Activated CD4-positive, CD25-positive, alpha-beta regulatory T cell (primary cell): Measurements from ENCODE around the gene GDPD3.
"Not testable (repeated sequence)": the region's sequence is repeated elsewhere in the genome, so short reads cannot be mapped to it uniquely, and the experiment has no call there.

Experiments used
- DNase-seq, 4 experiments: peaks; one replicate each; lab custom pipeline; 2025; lab: John Stamatoyannopoulos, UW

Gene GDPD3, protein sequence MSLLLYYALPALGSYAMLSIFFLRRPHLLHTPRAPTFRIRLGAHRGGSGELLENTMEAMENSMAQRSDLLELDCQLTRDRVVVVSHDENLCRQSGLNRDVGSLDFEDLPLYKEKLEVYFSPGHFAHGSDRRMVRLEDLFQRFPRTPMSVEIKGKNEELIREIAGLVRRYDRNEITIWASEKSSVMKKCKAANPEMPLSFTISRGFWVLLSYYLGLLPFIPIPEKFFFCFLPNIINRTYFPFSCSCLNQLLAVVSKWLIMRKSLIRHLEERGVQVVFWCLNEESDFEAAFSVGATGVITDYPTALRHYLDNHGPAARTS

DNA sequence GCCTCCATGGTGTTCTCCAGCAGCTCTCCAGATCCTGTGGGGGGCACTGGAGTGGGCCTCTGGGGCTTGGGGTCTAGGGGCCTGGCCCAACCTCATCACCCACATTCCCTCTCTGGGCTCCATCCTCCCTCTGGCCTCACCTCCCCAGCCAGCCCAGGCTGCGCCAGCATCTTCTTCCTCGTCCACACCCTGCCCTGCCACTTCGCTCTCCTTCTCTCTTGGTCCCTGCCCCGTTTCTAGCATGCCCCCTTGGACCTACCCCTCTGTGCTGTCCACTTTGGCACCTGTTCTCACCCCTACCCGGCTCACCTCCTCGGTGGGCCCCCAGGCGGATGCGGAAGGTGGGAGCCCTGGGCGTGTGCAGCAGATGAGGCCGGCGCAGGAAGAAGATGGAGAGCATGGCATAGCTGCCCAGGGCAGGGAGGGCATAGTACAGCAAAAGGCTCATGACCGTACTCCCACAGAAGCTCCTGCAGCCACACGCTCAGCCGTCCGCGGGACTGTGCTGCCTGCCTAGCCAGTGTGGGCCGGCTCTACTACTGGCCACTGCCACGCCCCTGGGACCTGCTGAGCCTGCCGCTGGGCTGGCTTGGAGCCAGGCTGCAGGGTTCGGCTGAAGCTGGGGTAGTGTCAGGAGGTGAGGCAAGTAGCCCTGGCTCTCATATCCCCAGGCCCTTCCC, at the start of gene GDPD3:
TSS of gene GDPD3 (minus strand) at position 507 of the 680 bp plus-strand sequence. CDS start at position 448, 59 bp downstream.
- no peak for DNase-seq

DNA sequence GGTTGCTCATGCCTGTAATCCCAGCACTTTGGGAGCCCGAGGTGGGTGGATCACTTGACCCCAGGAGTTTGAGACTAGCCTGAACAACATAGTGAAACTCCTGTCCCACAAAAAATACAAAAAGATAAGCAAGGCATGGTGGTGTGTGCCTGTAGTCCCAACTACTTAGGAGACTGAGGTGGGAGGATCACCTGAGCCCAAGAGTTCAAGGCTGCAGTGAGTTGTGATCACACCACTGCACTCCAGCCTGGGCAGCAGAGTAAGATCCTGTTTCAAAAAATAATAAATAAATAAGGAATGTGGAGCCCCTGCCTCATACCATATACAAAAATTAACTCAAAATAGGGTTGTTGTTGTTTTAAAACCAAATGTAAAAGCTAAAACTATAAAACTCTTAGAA, 43.9 kb upstream of the GDPD3 start:
- DNase-seq: no peak

DNA sequence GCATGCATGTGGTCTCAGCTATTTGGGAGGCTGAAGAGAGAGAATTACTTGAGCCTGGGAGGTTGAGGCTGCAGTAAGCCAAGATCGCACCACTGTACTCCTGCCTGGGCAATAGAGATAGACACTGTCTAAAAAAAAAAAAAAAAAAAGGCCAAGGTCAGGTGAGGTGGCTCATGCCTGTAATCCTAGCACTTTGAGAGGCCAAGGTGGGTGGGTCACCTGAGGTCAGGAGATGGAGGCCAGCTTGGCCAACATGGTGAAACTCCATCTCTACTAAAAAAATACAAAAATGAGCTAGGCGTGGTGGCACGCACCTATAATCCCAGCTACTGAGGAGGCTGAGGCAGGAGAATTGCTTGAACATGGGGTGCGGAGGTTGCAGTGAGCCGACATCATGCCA, 41.9 kb upstream of the GDPD3 start:
- no peak for DNase-seq

DNA sequence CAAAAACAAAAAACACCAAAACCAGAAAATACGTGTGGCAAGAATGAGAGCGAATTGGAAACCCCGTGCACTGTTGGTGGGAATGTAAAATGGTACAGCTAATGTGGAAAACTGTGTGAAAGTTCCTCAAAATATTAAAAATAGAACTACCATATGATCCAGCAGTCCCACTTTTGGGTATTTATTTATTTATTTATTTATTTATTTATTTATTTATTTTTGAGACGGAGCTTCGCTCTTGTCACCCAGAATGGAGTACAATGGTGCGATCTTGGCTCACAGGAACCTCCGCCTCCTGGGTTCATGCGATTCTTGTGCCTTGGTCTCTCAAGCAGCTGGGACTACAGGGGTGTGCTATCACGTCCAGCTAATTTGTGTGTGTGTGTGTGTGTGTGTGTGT, 39.2 kb upstream of the GDPD3 start:
- no peak for DNase-seq

DNA sequence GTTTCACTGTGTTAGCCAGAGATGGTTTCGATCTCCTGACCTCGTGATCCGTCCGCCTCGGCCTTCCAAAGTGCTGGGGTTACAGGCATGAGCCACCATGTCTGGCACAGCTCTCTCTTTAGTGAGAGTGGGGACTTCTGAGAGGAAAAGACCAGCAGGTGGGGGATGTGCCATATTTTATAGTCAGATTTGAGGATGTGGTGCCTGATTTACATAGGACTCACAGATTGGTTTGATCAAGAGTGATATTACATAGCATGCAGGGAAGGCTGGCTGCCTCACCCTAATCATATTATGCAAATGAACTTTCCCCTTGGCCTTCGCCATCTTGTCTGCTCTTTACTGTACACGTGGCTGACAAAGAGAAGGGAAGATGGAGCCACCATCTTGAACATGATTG, 37.8 kb upstream of the GDPD3 start:
- DNase-seq: no peak

DNA sequence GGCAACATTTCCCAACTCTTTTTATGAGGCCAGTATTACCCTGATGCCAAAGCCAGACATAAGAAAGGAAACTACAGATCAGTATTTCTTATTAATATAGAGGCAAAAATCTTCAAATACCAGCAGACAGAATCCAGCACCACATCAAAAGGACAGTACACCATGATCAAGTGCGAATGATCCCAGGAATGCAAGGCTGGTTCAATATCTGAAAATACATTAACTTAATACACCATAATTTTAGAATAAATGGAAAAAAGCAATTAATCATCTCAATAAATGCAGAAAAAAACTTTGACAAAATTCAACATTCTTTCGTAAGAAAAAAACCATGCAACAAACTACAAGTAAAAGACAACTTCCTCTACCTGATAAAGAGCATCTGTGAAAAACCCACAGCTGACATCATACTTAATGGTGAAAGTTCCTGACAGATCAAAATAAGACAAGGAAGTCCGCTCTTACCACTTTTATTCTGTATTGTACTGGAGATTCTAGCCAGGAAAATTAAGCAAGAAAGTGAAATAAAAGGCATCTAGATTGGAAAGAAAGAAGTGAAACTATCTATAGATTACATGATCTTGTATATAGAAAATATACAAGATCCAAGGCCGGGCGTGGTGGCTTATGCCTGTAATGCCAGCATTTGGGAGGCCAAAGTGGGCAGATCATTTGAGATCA, 36.1 kb upstream of the GDPD3 start:
- no peak for DNase-seq

DNA sequence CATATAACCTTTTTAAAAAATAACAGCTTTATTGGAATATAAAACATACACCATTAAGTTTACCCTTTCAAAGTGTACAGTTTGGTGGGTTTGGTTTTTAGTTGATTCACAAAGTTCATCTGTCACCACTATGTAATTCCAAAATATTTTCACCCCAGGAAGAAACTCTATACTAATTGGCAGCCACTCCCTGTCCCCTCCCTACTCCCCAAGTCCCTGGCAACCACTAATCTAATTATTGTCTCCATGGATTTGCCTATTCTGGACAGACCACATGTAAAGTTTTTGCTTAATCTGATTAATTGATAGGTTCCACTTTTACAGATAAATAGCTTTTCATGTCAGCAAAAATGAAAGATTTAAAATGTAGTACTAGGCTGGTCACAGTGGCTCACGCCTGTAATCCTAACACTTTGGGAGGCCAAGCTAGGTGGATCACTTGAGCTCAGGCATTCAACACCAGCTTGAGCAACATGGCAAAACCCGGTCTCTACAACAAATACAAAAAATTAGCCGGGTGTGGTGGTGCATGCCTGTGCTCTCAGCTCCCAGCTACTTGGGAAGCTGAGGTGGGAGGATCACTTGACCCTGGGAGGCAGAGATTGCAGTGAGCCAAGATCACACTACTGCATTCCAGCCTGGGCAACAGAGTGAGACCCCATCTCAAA, 34.6 kb upstream of the GDPD3 start:
- no peak for DNase-seq

DNA sequence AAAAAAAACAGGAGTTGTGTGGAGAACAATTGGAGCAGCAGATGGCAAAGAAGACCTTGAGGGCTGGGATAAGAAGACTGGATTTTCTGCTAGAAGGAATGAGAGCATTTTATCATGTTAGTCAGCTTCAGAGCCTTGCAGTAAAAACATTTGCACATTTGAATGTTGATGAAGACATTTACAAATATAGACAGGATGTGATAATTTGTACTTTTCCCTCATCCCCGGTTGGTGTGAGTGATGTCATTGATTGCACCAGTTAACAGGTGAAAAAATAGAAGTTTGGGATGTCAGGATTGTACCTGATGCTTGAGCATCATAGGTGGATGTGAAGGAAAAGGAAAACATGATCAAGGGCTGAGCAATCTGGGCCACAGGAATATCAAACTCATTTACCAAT, 32.3 kb upstream of the GDPD3 start:
- DNase-seq: no peak

DNA sequence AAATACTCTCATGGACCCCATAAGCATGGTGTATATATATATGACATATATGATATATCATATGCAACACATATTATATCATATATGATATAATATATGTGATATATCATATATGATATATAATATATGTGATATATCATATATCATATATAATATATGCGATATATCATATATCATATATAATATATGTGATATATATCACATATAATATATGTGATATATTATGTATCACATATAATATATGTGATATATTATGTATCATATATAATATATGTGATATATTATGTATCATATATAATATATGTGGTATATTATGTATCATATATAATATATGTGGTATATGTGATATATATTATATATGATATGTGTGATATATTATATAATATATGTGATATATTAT, 31.6 kb upstream of the GDPD3 start:
- DNase-seq: no peak

DNA sequence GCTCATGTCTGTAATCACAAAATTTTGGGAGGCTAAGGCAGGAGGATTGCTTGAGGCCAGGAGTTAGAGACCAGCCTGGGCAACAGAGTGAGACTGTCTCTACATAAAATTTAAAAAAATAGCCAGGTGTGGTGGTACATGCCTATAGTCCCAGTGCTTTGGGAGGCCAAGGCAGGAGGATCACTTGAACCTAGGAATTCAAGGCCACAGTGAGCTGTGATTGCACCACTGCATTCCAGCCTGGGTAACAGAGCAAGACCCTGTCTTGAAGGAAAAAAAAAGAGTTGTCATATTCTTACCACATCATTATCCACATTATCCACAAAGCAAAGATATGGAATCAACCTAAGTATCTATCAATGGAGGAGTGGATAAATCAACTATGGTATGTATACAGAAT, 30.7 kb upstream of the GDPD3 start:
- no peak for DNase-seq

DNA sequence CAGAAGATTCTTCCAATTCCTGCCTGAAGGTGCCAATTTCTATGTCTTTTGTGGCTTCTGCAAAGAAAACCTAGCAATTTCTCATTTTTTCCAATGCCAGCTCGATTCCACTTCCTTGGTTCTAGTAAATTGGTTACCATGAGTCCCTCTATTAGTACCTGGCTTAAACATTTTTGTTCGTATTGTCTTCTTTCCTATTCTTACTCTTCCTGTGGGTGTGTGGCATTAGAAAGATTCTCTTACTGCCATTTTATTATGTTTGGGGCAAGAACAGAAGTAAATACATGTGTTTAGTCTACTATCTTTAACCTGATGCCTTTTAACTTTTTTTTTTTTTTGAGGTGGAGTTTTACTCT, 30.0 kb upstream of the GDPD3 start:
- DNase-seq: no peak

DNA sequence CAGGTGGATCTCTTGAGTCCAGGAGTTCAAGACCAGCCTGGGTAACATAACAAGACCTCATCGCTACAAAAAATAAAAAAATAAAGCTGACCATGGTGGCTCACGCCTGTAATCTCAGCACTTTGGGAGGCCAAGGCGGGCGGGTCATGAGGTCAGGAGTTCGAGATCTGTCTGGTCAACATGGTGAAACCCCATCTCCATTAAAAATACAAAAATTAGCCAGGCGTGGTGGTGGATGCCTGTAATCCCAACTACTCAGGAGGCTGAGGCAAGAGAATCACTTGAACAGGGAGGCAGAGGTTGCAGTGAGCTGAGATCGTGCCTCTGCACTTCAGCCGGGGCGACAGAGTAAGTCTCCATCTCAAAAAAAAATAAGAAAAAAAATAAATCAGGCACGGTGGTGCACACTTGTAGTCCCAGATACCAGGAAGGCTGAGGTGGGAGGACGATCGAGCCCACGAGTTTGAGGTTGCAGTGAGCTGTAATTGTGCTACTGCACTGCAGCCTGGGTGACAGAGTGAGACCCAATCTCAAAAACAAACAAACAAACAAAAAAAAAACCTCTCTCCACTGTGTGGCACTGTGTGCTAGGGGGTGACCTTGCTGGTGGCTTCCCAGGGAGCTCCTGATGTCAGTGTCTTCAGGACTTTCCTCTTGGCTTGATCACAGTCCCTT, 29.5 kb upstream of the GDPD3 start:
- DNase-seq: no peak

DNA sequence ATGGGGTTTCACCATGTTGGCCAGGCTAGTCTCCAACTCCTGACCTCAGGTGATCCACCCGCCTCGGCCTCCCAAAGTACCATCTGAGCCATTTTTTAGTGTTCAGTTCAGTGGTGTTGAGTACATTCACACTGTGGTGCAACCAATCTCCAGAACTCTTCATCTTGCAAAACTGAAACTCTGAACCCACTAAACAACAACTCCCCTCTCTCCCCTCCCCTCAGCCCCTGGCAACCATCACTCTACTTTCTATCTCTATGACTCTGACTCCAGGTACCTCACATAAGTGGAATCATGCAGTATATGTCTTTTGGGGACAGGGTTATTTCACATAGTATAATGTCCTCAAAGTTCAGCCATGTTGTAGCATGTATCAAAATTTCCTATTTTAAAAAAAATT, 28.4 kb upstream of the GDPD3 start:
- no peak for DNase-seq

DNA sequence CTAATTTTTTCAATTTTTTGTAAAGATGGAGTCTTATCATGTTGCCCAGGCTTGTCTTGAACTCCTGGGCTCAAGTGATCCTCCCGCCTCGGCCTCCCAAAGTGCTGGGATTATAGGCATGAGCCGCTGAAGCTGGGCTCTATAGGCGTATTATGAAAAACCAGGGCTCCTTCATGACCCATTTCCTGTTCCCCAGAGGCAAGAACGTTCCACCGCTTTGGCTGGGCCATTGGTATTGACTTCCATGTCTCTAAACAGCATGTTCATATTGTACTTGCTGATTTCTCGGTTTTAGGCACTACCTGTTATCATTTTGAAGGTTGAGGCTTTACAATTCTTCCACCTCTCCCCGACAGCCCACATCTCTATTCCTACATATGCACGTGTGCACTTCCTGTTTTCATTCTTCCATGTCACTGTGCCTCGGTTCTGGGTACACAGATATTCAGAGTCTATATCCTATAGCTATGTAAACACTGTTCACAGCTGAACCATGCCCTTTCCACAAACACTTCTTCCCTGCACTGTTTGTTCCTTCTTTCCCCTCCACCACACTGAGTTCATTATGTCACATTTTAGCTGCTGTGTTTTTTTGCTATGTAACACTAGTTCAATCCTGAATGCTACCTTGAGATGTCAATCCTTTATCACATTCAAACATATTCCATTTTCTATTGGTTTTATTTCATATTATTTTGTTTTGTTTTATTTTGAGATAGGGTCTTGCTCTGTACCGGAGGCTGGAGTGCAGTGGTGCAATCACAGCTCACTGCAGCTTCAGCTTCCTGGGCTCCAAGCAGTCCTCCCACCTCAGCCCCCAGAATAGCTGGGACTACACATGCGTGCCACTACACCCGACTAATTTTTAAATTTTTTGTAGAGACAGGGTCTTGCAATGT, 26.5 kb upstream of the GDPD3 start:
- DNase-seq: no peak

DNA sequence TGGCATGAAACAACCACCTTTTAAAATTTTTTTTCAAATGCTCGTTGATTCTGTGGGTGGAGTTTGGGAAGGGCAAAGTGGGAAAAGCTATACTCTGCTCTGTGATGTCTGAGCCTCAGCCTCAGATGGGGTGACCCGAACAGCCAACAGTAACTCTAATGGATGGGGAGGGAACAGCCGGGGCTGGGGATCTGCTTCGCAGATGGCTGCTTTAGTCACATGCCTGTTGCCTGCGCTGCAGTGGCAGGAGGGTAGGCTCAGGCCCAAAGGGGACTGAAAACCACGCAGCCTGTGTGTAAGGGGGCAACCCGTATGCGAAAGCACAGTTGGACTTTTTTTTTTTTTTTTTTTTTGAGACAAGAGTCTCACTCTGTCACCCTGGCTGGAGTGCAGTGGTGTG, 24.6 kb upstream of the GDPD3 start:
- no peak for DNase-seq

DNA sequence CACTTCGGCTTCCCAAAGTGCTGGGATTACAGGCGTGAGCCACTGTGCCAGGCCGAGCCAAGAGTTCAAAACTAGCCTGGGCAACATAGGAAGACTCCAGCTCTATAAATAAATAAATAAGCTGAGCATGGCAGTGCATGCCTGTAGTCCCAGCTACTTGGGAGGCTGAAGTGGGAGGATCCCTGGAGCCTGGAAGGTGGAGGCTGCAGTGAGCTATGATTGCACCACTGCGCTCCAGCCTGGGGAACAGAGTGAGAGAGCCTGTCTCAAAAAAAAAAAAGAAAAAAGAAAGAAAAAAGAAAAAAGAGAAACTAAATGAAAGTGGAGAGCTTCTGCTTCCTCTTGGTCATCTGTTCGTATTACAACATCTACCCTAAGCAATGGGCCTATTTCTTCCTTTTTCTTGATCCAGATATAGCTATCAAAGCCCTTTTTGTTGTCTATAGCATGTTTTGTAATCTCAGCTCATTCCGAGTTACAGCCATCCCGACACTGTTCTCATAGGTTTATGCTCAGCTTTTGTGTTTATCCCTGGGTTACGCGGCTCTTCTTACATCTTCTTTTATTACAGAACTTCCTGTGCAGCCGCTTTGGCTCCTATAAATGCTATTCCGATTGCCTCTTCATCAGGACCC, 23.8 kb upstream of the GDPD3 start:
- DNase-seq: no peak

DNA sequence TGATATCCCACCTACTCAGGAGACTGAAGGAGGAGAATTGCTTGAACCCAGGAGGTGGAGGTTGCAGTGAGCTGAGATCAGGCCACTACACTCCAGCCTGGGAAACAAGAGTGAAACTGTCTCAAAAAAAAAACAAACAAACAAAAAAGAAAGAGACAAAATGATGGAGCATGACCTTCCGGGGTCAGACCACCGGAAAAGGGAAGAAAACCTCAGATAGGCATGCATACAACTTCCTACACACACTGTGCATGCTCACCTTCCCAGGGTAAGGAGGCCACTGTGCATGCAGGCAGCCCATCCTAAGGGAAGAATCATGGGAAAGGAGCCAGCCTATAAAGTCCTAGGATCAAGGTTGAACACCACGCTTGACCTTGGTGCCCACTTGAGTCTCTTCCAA, 19.3 kb upstream of the GDPD3 start:
- DNase-seq: no peak

DNA sequence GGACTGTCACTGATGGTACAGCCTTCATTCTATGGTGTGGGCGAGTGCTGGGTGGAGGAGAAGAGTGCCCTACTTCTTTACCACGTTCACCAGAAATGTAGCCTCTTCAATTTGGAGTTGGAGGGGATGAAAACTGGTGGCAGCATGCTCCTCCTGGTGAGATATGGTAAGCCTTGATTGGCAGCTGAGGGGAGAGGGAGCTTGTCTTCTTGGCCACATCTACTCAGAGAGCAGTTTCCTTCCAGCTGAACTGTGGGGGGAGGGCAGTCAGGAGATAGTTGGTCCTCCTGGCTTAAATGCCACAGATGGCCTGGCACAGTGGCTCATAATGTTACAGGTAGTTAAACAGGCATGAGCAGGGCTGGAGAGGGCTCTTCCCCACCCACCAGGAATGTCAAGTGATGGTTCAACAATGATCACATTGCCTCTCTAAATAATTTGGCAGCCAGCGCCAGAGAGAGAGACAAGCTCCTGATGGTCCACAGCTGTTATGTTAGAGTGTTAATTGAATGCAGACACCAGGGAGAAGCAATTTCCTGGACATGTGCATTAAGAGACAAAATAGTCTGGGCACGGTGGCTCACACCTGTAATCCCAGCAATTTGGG, 18.6 kb upstream of the GDPD3 start:
- no peak for DNase-seq

DNA sequence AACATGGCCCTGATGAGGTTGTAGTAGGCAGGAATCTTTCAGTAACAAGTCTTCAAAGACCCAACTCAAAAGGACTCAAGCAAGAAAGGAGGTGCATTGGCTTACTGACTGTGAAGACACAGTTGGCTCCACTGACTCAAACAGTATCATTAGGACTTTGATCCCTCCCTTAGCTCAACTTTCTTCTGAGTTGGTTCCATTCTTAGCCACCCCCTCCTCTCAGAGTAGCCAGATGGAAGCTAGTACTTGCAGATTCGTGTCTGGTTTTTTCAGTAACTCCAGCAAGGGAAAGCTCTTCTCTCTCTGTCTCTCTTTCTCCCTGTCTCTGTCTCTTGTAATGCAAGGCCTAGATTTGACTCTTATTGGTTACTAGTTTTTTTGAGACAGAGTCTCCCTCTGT, 14.7 kb upstream of the GDPD3 start:
- no peak for DNase-seq

DNA sequence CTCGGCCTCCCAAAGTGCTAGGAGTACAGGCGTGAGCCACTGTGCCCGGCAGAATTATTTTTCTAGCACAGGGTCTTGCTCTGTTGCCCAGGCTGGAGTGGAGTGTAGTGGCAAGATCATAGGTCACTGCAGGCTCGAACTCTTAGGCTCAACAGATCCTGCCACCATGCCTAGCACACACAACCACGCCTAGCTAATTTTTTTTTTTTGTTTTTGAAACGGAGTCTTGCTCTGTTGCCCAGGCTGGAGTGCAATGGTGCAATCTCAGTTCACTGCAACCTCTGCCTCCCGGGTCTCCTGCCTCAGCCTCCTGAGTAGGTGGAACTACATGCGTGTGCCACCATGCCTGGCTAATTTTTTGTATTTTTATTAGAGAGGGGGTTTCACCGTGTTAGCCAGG, 12.4 kb upstream of the GDPD3 start:
- not testable (repeated sequence) for DNase-seq
